Liver (tissue), 3 donors: Measurements from ENCODE around the gene TRO.

ENCODE experiments used
- GABPA ChIP-seq, 2 donors: IDR thresholded peaks in 1 of 2; conservative IDR thresholded peaks in 1 of 2; 2 replicates each; pipeline ENCODE4 v1.6.1; 2016; ENCODE audit warnings: antibody characterized with exemption in 2 of 2, mild to moderate bottlenecking in 1 of 2, moderate library complexity in 1 of 2
- HNF4A ChIP-seq, 2 donors: conservative IDR thresholded peaks; 2 replicates each; pipeline ENCODE4 v1.6.1; 2016; ENCODE audit warnings: antibody characterized with exemption in 2 of 2, mild to moderate bottlenecking in 2 of 2
- JUND ChIP-seq, 2 donors: IDR thresholded peaks; 2 replicates each; pipeline ENCODE4 v1.6.1; 2016; ENCODE audit warnings: antibody characterized with exemption in 2 of 2
- NR2F2 ChIP-seq: IDR thresholded peaks from 2 replicates; pipeline ENCODE4 v1.6.1; 2016; ENCODE audit warnings: antibody characterized with exemption
- RAD21 ChIP-seq, 2 donors: IDR thresholded peaks; 2 replicates each; pipeline ENCODE4 v1.6.1; 2016; ENCODE audit warnings: antibody characterized with exemption in 2 of 2, mild to moderate bottlenecking in 2 of 2
- TAF1 ChIP-seq: conservative IDR thresholded peaks from 2 replicates; pipeline ENCODE4 v1.6.1; 2016; ENCODE audit warnings: antibody characterized with exemption, mild to moderate bottlenecking
- YY1 ChIP-seq: IDR thresholded peaks from 2 replicates; pipeline ENCODE4 v1.6.1; 2016; ENCODE audit warnings: antibody characterized with exemption, mild to moderate bottlenecking
- TF ChIP-seq, protein P1 (sequence below): fragments of 150-350 bp; IDR thresholded peaks from 2 replicates; pipeline ENCODE4 v1.5.1; 2017; ENCODE audit warnings: improper control_type of control experiment, low read depth, low read length; ENCODE audit not compliant: missing input control
- TF ChIP-seq, protein P2 (sequence below): IDR thresholded peaks from 2 replicates; pipeline ENCODE4 v1.6.1; 2016; ENCODE audit warnings: antibody characterized with exemption
- TF ChIP-seq, protein P3 (sequence below): IDR thresholded peaks from 2 replicates; pipeline ENCODE4 v1.6.1; 2016; ENCODE audit warnings: antibody characterized with exemption, mild to moderate bottlenecking
- donor health status: healthy.
- donor health status: healthy.

DNA sequence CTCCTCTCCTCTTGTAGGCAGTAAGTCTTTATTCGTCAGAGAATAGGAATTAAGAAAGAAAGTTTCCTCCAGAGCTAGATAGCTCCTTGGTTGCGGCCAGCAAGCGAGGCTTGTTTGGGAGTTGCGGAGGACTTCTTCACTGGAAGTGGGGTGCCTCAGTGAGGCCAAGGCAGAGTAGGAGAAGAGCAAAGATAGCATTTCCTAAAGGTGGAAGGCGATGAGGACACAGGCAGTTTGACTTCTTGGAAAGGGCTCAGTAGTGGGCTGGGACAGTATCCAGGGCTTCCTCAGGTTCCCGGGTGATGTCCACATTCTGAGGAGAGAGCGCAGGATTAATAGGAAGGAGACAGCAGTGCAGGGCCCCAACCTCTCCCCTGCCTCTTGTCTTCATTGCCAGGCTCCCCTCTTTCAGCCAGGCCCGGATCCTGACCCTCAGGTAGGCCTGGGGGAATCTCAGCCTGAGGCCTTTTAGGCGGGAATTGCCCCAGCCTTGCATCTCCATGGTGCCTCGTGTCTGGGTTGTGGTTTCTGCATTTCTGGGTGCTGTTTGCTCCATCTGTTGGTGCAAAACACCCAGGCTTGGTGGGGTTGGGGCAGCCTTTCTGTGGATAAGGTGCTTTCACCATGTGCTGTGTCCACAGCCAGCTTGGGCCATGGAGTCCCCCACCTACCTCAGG, 12.7 kb downstream of the TRO start:
- TF ChIP-seq, protein P1, sequence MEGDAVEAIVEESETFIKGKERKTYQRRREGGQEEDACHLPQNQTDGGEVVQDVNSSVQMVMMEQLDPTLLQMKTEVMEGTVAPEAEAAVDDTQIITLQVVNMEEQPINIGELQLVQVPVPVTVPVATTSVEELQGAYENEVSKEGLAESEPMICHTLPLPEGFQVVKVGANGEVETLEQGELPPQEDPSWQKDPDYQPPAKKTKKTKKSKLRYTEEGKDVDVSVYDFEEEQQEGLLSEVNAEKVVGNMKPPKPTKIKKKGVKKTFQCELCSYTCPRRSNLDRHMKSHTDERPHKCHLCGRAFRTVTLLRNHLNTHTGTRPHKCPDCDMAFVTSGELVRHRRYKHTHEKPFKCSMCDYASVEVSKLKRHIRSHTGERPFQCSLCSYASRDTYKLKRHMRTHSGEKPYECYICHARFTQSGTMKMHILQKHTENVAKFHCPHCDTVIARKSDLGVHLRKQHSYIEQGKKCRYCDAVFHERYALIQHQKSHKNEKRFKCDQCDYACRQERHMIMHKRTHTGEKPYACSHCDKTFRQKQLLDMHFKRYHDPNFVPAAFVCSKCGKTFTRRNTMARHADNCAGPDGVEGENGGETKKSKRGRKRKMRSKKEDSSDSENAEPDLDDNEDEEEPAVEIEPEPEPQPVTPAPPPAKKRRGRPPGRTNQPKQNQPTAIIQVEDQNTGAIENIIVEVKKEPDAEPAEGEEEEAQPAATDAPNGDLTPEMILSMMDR = no peak
- TF ChIP-seq YY1 (no peak), TAF1 (no peak), GABPA (IDR thresholded peaks at IDR 0.05 in 1 of 2, conservative IDR thresholded peaks at IDR 0.05 in 1 of 2) (no peak), NR2F2 (no peak), RAD21 (IDR thresholded peaks at IDR 0.05) (no peak), JUND (IDR thresholded peaks at IDR 0.05) (no peak), HNF4A (conservative IDR thresholded peaks at IDR 0.05) (no peak)
- TF ChIP-seq, protein P2, sequence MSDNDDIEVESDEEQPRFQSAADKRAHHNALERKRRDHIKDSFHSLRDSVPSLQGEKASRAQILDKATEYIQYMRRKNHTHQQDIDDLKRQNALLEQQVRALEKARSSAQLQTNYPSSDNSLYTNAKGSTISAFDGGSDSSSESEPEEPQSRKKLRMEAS = no peak
- TF ChIP-seq, protein P3, sequence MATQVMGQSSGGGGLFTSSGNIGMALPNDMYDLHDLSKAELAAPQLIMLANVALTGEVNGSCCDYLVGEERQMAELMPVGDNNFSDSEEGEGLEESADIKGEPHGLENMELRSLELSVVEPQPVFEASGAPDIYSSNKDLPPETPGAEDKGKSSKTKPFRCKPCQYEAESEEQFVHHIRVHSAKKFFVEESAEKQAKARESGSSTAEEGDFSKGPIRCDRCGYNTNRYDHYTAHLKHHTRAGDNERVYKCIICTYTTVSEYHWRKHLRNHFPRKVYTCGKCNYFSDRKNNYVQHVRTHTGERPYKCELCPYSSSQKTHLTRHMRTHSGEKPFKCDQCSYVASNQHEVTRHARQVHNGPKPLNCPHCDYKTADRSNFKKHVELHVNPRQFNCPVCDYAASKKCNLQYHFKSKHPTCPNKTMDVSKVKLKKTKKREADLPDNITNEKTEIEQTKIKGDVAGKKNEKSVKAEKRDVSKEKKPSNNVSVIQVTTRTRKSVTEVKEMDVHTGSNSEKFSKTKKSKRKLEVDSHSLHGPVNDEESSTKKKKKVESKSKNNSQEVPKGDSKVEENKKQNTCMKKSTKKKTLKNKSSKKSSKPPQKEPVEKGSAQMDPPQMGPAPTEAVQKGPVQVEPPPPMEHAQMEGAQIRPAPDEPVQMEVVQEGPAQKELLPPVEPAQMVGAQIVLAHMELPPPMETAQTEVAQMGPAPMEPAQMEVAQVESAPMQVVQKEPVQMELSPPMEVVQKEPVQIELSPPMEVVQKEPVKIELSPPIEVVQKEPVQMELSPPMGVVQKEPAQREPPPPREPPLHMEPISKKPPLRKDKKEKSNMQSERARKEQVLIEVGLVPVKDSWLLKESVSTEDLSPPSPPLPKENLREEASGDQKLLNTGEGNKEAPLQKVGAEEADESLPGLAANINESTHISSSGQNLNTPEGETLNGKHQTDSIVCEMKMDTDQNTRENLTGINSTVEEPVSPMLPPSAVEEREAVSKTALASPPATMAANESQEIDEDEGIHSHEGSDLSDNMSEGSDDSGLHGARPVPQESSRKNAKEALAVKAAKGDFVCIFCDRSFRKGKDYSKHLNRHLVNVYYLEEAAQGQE = no peak
